Hematopoietic multipotent progenitor cell treated with erythropoietin and hydrocortisone succinate and interleukin-3 and kit ligand, for 8 days (in vitro differentiated cells): Measurements from ENCODE around the gene RASGRF2.

Source experiments
- DNase-seq: peaks from one replicate; pipeline ENCODE4 v3.0.0-alpha.2; 2015

The RASGRF2 gene

DNA sequence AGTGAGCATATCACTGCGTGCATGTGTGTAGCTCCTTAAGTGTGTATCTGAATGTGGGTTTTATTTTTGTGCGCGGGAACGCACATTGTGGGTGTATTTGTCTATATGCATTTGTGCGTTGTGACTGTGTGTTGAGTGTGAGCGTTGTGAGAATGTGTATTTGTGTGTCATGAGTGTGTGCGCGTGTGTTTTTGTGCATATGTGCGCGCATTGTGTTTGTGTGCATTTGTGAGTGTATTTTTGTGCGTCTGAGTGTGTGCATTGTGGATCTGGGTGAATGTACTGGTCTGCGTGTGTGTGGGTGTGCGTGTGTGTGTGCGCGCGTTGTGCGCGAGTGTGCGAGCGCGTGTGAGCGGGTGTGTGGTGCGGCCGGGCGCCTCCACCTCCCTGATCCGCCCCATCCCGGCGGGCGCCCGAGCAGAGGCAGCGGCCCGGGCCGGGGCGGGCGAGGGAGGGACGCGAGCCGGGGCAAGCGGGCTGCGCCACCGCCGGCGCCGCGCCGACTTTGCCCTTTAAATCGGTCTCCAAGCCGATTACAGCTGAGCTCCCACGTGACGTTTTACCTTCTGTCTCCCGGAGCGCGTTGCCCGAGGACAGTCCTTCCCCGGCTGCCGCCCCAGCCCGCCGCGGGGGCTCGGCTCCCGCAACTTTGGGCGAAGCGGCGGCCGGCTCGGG, at the start of gene RASGRF2:
Gene RASGRF2 (plus strand): TSS at position 596 of the 675 bp plus-strand sequence. CDS start 376 bp downstream, outside the sequence.
- no peak for DNase-seq

DNA sequence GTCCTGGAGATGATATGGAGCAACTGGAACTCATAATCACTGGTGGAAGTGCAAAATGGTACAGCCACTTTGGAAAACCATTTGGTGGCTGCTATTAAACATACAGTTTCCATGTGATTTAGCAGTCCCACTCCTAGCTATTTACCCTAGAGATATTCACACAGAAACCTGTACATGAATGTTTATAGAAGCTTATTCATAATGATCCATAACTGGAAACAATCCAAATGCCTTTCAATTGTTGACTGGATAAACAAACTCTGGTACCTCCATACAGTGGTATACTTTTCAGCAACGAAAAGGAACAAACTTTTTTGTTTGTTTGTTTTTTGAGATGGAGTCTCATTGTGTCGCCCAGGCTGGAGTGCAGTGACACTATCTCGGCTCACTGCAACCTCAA, 47.7 kb upstream of the RASGRF2 start:
- DNase-seq = no peak

GRCh38 chr5:80915716-80916115, 44.4 kb upstream of the RASGRF2 start:
- DNase-seq = no peak

- no peak for DNase-seq
These were observed 43.5 kb upstream of the RASGRF2 start for GRCh38 chr5:80916676-80917075.

- DNase-seq = no peak
These were observed 42.5 kb upstream of the RASGRF2 start for GRCh38 chr5:80917631-80918030.

DNA sequence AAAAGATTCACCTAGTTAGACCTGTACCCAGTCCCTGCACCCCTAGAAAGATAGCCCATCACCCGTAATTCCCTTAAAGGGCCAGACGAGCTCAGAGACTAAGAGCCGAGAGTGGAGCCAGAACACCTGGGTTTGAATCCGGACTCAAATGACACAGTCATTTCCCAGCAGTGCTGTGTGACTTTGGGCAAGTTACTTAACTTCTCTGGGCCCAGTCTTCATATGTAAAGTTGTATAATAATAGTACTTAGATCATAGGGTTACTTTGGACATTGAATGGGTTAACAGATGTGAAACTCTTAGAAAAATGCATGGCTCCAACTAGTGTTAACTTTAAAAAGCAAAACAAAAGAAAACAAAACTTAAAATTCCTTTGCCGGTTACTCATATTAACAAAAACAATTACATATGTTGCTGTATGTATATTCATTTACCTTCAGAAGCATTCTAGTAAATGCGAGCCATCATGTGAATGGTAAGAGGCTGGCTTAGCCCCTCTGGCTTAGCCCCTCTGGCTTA, 40.4 kb upstream of the RASGRF2 start:
- no peak for DNase-seq

DNA sequence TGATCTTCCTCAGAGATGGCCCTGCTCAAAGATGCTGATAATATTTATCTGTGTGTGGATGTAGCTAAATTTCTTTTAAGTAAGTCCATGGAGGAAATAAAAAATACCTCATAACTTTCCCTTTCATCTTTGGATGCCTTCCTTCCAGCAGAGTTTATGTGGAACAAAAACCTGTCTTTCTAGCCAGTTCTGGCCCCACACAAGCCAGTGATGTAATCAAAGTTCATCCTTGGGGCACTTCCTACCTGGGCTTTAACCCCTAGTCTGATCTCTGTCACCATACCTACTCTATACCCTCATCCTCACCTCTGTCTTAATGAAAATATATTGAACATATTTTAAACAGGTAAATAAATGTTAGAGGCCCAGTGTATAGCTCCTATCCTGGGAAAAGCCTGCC, 39.8 kb upstream of the RASGRF2 start:
- DNase-seq = no peak

- no peak for DNase-seq
These were observed 39.1 kb upstream of the RASGRF2 start for GRCh38 chr5:80921026-80921425.

DNA sequence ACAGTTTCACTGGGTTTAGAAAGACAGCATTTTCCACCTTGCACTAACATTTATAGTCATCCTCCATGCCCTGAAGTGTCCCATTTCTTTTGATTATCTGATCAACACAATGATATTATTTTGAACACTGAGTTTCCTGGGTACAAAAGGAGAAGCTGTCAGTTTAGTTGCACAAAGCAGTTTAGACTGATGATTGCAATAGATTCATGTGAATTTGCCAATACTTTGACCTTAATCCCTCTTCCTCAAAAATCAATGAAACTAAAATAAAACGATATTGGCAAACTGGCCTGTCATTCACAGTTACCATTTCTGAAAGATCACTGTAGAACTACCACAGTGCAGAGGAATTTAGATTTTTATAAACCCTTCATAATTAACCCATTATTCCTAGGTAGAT, 34.2 kb upstream of the RASGRF2 start:
- DNase-seq = no peak

GRCh38 chr5:80926536-80926935, 33.6 kb upstream of the RASGRF2 start:
- no peak for DNase-seq

GRCh38 chr5:80926979-80927656, 33.0 kb upstream of the RASGRF2 start:
- DNase-seq = no peak

DNA sequence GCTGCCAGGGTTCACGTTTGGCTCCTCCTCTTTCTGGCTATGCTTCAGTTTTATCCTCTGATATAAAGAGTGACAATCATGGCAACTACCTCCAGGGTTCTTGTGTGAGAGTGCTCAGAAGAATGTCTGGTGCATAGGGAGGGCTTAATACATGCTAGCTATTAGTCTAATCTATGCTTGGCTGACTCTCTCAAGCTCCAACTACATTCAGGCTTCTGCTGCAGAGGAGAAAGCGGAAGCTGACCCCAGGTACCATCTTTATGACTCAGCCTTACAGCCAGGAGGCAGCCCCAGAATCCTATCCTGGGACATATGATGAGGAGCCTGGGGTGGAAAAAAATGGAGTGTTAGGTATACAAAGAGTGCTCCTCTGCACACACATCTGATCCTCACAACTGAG, 32.1 kb upstream of the RASGRF2 start:
- DNase-seq = no peak

DNA sequence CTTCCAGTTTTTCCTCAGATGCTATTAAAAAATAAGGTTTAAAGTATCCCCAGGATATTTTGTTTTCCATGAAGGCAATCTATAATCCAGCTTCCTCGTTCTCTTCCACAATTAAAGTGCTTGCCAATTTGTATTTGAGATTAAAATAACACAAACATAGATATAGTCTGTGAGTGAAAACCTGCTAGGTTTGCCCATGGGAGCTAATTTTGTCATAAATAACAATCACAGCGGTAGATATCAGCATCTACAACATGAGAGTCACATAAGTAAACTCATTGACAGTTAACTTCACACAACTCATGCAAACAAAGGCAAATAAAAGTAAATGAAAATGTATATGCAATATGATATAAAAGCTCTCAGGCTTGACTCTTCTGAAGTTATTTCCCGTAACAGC, 29.2 kb upstream of the RASGRF2 start:
- DNase-seq = no peak

GRCh38 chr5:80931411-80931810, 28.8 kb upstream of the RASGRF2 start:
- no peak for DNase-seq

DNA sequence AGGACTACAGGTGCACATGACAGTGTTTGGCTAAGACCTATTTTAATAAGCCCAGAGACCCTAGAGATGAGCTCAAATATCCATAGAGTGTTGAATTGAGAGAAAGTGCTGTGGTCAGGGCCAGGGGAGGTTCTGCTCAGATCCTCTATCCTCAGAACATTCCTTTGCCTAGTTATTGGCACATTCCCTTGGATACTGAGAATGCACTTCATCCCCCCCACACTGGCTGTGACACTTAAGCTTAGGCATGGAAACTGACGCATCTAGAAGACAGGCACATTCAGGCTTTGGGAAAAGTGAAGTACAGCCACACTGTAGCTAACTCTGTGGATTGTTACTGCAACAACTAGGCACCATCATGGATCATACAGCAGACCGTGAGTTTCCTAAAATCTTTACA, 27.1 kb upstream of the RASGRF2 start:
- DNase-seq = no peak

DNA sequence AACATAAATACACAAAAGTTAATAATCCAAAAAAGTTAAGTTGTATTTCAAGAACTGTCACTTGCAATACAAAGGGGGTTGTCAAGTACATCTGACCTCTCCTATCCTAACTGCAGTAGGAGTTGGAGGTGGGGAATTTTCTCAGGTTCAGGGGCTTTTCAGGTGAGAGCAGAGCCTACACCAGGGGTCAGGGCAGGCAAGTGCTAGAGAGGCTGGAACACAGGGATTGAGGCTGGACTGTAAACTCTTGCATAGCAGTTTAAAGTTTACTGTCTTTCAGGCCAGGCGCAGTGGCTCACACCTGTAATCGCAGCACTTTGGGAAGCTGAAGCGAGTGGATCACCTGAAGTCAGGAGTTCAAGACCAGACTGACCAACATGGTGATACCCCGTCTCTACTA, 25.4 kb upstream of the RASGRF2 start:
- DNase-seq = no peak

GRCh38 chr5:80935811-80936385, 24.3 kb upstream of the RASGRF2 start:
- DNase-seq = no peak

DNA sequence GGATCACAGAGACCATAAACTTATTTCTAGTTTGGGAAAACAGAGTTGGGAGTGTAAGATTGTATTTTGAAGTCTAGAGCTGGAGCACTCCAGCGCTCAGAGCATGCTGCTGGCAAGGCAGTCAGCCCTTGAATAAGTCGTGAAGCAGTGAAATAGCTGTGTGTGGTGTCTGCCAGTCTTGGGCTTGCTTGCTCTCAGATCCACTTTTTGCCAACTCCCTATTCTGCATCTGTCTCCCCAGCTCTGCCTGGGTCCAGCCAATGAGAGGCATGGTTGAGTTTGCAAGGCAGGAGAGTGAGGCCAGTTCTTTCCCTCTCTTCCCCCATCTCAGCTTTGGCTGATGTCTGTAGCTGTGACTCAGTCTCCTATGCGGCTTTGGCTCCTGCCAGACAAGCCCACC, 23.3 kb upstream of the RASGRF2 start:
- DNase-seq = no peak

DNA sequence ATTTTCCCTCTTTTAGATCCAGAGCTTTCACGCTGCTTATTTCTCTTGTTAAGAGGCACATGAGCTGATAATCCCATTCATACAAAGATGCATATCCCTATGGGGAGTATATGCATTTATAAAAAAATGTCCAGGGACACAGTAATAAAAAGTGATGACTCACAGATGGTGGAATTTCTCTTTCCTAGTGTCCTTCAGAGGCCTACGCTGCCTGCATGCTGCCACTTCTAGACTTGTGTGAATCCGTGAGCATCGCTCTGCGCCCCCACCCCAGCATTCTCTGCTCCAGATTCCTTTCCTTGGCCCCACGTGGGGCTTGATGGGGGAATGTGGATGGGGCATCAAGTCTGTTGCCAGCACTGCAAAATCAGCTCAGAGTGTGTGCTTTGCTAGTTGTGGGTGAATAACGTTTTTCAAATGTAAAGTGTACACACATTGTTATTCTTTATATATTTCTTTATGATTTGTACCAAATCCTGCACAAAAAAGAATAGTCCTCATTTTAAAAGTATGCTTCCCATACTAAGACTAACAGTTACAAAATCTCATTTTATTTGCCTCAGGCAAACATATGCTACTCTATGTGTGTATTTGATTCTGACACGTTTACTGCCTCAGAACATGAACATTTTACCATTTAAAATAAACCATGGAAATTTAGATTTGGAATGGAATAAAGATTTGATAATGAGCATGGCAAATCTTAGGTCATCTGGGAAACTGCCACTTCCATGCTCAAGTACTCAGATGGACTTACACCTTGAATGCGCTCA, 22.4 kb upstream of the RASGRF2 start:
- no peak for DNase-seq

DNA sequence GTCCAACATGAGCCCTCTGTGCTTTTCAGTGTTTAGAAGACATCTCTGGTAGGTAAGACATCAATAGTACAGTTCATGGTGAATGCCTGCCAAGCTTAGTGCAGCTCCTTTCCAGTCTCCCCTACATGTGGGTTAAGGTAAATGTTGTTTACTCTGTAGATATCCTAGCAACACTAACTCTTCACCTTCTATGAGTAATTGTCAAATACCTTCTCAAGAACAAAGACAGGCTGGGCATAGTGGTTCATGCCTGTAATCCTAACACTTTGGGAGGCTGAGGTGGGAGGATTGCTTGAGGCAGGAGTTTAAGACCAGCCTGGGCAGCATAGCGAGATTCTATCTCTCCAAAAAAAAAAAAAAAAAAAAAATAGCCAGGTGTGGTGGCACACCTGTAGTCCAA, 18.7 kb upstream of the RASGRF2 start:
- DNase-seq = no peak

DNA sequence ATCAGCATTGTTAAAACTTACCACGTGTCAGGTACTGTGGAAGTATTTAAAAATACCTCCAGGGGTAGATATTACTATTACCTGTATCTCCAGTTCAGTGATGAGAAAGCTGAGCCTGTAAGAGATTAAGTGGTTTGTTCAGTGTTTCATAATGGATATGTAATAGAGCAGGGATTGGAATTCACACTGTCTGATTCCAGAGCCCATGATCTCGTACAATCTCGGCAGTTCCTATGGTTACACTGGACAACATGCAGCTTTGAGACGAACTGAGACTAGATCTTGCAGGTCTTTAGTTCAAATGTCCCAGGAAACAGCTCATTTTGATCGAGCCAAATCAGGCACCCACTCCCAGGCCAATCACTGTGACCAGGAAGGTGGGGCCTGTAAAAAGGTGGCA, 8.8 kb upstream of the RASGRF2 start:
- DNase-seq = no peak

DNA sequence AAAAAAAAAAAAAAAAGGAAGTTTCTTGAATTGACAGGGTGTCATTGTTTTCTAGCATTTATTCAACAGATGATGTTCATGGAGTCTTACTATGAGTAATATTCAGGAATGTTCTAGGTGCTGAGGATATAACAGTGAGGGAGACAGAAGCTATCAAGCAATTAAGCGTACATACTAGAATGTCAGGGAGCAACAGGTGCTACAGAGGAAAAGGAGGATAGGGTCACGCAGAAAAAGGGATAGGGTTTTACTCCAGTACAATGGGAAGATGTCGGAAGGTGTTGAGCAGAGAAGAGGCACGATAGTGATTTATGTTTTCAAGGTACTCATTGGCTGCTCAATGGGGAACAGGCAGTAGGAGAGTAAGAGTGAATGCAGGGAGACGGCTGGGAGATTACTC, 6.6 kb upstream of the RASGRF2 start:
- DNase-seq = no peak

DNA sequence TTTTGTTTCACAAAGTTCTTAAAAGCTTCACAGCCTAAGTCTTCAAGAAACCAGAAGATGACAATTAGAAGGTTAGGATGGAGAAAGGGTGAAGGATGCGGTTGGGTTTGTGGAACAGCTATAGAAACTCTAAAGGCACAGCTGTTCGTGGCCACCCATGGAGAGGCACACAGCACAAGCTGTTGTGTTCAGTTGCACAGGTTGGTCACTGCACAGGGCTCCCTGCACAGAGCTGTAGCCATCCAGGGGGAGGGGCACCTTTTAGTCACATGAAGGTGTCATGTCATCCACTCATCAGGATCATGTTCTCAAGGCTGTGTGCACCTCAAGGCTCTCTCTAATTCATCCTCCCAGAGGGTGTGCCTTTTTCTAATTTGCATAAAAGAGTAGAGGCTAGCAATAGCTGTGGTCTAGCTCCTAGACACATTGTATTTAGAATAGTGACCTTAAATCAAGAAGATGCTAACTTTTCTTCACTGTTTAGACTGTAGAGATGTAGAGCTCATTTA, 5.0 kb upstream of the RASGRF2 start:
- no peak for DNase-seq
